ENCODE results near the gene GDF15. TPM values are rescaled to one million over a fixed set of nuclear protein-coding genes. Genes with fewer than 3 reads are reported as not detected.

The GDF15 gene, protein sequence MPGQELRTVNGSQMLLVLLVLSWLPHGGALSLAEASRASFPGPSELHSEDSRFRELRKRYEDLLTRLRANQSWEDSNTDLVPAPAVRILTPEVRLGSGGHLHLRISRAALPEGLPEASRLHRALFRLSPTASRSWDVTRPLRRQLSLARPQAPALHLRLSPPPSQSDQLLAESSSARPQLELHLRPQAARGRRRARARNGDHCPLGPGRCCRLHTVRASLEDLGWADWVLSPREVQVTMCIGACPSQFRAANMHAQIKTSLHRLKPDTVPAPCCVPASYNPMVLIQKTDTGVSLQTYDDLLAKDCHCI
- total RNA-seq = 150 TPM in 2 replicates

DNA sequence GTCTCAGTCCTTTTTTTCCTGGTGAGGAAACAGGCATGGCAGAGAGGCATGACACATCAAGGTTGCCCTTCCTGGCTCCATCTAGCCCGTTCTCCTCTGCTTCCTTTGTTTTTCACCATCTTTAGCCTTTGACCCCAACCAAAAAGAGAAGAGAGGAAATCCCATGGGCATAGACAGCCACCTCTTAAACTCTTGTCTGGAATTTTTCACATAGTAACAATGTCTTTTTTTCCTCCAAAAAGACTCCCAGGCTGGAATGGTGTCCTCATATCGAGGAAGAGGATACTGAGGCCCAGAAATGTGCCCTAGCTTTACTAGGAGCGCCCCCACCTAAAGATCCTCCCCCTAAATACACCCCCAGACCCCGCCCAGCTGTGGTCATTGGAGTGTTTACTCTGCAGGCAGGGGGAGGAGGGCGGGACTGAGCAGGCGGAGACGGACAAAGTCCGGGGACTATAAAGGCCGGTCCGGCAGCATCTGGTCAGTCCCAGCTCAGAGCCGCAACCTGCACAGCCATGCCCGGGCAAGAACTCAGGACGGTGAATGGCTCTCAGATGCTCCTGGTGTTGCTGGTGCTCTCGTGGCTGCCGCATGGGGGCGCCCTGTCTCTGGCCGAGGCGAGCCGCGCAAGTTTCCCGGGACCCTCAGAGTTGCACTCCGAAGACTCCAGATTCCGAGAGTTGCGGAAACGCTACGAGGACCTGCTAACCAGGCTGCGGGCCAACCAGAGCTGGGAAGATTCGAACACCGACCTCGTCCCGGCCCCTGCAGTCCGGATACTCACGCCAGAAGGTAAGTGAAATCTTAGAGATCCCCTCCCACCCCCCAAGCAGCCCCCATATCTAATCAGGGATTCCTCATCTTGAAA, at the start of gene GDF15:
GDF15 (plus strand) TSS at position 484 of the 868 bp plus-strand sequence; CDS start at position 516, 32 bp downstream.

DNA sequence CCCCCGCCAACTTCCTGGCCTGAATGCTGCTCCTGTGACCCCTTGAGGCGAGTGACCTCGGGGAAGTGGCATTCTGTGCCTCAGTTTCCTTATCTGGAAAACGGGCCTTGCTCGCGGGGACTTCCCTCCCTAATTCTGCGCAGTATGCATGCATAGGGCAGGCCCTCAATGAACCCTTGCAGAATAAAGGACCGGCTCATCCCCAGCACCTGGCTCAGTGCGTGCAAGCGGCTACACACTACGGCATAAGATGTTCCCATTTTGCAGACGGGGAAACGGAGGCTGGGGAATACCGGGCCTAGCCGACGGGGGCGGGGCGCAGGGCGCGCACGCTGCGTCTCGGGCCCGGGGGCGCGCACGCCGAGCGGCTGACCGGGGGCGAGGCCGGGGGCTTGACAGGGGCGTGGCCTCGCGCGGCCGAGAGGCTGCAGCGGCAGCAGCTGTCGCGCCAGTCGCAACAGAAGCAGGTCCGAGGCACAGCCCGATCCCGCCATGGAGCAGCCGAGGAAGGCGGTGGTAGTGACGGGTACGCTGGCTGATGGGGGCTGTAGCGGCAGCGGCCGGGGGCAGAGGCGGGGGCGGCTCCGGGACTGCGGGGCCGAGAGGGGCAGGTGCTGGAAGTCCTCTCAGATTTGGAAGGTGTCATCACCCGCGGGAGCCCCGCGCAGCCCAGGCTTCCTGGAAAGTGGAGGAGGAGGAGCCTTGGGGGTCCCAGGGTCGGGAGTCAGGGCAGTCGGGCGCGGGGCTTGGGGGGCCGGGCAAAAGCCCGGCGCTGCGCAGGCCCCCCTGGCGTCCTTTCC, 45.6 kb upstream of the GDF15 start, which contains the start of gene PGPEP1:
PGPEP1 (plus strand) TSS at position 409 of the 800 bp plus-strand sequence; CDS start at position 493, 84 bp downstream.

DNA sequence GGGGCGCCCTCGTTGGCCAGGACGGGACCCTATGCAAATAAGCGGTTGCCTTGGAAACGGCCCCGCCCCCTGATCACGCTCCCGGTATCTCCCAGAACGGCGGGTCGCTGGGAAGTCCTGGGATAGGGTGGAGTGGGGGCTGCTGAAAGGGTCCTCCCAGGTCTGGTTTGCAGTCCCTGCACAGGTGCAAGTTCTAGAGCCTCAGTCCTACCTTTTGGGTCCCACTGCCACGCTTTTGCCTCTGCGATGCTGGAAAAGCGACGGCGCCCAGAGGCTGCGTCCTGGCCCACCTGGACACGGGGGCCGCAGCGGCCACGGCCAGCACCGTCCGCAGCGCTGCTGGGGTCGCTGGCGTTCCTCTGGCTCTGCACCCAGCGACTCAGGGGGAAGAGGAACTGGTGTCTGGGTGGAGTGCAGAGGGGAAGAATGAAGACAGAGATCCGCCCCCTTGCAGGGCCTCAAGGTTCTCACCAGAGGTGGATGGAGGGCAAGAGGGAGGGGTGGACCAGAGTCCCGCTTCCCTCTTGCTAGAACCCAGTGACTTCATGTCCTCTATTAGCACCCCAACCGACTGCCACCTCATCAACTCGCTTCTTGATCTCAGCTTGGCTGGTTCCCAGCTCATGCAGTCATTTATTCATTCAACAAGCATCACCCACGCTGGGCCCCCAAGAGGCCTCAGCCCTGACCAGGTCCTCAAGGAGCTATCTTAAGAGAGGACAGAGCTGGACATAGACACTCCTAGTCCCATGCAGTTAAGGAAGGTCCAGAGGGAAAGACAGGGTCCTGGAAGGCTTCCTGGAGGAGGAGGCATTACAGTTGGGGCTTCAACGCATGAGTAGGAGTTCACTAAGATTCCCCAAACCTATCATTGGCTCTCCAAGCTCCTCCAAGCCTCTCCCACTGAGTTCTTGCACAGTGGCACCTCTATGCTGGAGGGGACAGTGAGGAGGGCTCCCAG, 11.6 kb downstream of the GDF15 start, which contains the start of gene LRRC25:
LRRC25 (minus strand) TSS at position 381 of the 961 bp plus-strand sequence. CDS start 659 bp downstream, outside the sequence.

DNA sequence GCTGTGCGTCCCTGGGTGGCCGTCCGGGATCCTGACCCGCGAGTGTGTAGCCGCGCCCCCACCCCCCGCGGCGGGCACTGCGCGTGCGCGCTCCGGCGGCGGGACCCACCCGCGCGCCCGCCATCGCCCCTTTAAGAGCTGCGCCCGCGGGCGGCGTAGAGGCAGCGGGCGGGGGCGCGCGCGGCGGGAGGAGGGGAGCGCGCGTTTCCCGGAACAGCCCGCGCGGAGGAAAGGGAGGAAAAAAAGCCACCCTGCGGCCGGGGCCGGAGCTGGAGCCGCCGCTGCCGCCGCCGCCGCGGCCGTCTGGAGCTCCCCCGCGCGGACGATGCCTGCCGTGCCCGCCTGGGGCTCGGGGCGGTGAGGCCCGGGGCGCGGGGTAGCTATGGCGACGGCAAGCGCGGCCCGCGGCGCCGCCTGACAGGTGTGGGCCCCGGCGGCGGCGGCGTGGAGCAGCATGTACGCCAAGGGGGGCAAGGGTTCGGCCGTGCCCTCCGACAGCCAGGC, 33.3 kb downstream of the GDF15 start, which contains the start of gene SSBP4:
SSBP4 (plus strand) TSS at position 204 of the 504 bp plus-strand sequence; CDS start at position 455, 251 bp downstream.

DNA sequence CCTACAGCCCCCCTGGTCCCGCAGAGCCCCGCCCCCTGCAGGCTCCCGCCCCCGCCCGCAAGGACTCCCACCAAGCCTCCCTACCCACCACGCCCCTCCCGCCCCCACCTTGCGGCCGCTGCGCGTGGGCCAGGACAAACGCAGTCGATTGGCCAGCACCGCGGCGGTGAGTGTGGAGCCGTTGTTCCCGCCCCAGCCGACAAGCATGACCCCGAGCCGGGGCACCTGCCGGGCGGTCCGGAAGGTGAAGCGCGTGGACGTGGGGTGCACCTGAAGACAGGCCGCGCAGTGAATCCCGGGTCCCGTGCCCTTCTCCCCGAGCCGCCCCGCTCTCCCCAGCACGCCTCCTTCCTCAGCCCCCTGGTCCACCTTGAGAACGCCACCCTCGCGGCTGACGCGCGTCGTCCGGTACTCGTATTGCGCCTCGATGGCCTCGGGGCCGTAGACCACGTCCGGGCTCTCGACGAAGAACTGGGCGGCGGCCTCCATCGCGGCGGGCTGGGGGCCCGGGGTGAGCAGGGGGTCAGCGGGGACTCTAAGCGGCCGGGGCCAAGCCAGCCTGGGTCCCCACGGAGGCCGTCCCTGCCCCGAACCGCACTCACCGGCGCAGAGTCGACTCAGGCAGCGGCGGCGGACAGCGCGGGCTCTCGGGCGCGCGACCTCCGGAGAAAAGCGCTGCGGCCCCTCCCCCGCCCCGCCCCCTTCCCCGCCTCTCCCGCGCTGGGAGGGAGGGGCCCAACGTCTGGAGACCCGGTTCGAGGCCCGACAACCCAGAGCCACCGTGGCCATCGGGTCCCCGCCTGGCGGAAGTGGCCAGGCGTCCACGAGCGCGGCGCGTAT, 51.8 kb downstream of the GDF15 start, which contains the start of gene ISYNA1:
ISYNA1 (minus strand) TSS at position 643 of the 840 bp plus-strand sequence; CDS start at position 489, 154 bp downstream.

Other genes starting within 250 kb of the GDF15 start
- 21.7 and 53.9 TPM in 2 replicates for gene PIK3R2, start 233.0 kb upstream of the GDF15 start, total RNA-seq
- gene IFI30, start 212.3 kb upstream of the GDF15 start, total RNA-seq = 4.8 and 5.3 TPM in 2 replicates
- gene MPV17L2, start 192.9 kb upstream of the GDF15 start, total RNA-seq = 13.2 and 19.6 TPM in 2 replicates
- 3.6 and 4.0 TPM in 2 replicates for gene RAB3A, start 182.1 kb upstream of the GDF15 start, total RNA-seq
- gene PDE4C, start 159.7 kb upstream of the GDF15 start, total RNA-seq = 1.4 and 4.2 TPM in 2 replicates
- gene IQCN, start 111.7 kb upstream of the GDF15 start, total RNA-seq = 0.30 and 0.32 TPM in 2 replicates
- 89.7 and 124 TPM in 2 replicates for gene JUND, start 104.5 kb upstream of the GDF15 start, total RNA-seq
- gene LSM4, start 63.1 kb upstream of the GDF15 start, total RNA-seq = 77.5 and 130 TPM in 2 replicates
- 36.7 and 46.3 TPM in 2 replicates for gene PGPEP1, start 45.6 kb upstream of the GDF15 start, total RNA-seq
- gene LRRC25, start 11.5 kb downstream of the GDF15 start, total RNA-seq = not detected in 2 replicates
- gene SSBP4, start 33.2 kb downstream of the GDF15 start, total RNA-seq = 48.0 and 49.0 TPM in 2 replicates
- 41.6 and 43.7 TPM in 2 replicates for gene ISYNA1, start 52.0 kb downstream of the GDF15 start, total RNA-seq
- 13.1 and 14.3 TPM in 2 replicates for gene ELL, start 135.9 kb downstream of the GDF15 start, total RNA-seq
- 261 and 281 TPM in 2 replicates for gene FKBP8, start 157.4 kb downstream of the GDF15 start, total RNA-seq
- 62.1 and 76.4 TPM in 2 replicates for gene KXD1, start 171.7 kb downstream of the GDF15 start, total RNA-seq
- gene UBA52, start 185.7 kb downstream of the GDF15 start, total RNA-seq = 374 and 760 TPM in 2 replicates
- 35.0 and 59.1 TPM in 2 replicates for gene REX1BD, start 202.6 kb downstream of the GDF15 start, total RNA-seq
- 0.55 and 3.0 TPM in 2 replicates for gene CRLF1, start 220.6 kb downstream of the GDF15 start, total RNA-seq
- 1.3 and 5.6 TPM in 2 replicates for gene TMEM59L, start 226.7 kb downstream of the GDF15 start, total RNA-seq